ENCODE results near the gene FLNA.

DNA sequence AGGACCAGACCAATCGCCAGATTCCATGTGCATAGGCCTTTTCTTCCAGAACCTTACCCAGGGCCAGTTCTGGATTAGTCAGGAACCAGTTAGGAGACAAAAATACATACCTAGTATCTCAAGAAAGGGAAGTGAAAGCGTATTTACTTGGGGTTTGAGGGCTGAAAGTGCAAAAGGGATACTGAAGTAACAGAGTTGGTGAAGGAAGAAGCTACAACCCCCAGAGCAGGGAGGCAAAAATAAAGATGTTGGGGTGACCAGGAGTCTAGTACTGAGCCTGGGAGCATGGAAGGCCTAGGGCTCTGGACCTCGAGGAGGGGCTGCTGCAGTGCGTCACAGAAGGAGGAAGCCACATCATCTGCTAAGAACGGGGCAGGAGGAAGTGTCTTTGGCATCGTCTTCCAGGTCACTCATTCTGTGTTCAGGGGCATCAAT, 40.6 kb downstream of the FLNA start:
- no peak for TF ChIP-seq EZH2 (IDR thresholded peaks at IDR 0.05; ENCODE audit: borderline replicate concordance, low read length)
- TF ChIP-seq, protein P1, sequence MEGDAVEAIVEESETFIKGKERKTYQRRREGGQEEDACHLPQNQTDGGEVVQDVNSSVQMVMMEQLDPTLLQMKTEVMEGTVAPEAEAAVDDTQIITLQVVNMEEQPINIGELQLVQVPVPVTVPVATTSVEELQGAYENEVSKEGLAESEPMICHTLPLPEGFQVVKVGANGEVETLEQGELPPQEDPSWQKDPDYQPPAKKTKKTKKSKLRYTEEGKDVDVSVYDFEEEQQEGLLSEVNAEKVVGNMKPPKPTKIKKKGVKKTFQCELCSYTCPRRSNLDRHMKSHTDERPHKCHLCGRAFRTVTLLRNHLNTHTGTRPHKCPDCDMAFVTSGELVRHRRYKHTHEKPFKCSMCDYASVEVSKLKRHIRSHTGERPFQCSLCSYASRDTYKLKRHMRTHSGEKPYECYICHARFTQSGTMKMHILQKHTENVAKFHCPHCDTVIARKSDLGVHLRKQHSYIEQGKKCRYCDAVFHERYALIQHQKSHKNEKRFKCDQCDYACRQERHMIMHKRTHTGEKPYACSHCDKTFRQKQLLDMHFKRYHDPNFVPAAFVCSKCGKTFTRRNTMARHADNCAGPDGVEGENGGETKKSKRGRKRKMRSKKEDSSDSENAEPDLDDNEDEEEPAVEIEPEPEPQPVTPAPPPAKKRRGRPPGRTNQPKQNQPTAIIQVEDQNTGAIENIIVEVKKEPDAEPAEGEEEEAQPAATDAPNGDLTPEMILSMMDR (conservative IDR thresholded peaks at IDR 0.05 in 1 of 2, IDR thresholded peaks at IDR 0.05 in 1 of 2; ENCODE audit: extremely low read depth in 1 of 2, insufficient read depth in 1 of 2, low read depth in 1 of 2, low read length in 2 of 2), result no peak

Data from mammary epithelial cell (primary cell).